Inflammatory macrophage treated with lipopolysaccharide for 1 hour (primary cell): ENCODE results near the gene CAB39.

ENCODE experiments used
- DNase-seq, 2 donors: peaks; one replicate each; pipeline ENCODE4 v3.0.0-alpha.2; 2020 to 2022

Gene CAB39

DNA sequence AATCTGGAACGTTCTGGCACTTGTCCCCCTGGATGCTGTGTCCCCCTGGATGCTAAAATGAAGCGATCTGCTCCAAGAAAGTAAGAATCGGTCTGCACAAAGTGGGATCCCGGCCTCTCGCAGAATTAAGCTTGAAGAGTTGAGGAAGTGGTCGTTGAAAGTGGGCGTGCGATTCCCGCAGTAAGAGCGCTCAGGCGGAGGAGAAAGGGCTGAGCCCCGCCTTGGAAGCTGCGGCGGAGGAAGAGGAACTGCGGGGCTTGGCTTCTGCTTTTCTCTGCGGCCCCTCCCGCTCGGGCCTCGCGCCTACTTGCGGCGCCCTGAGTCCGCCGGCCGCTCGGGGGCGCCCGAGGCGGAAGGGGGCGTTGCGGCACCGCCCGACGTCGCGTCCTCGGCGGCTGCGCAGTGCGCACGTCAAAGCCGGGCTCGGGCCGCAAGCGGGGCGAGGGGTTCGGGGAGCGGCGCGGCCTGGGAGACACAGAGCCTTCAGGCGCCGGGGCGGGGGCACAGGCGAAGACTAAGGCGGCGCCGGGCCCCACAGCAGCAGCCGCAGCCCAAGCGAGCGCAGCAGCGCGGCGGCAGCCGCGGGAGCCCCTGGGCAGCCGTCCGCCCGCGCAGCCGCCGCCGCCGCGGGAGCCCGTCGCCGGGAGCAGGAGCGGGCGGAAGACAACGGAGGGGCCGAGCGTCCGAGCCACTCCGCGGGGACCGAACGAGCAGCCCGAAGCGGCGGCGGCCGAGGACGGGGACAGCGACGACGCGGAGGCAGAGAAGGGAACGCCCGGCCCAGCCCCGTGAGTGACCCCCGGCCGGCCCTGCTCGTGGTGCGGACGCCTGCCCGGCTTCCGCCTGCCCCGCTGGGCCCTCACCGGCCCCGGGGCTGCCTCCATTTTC, at the start of gene CAB39:
Gene CAB39 (plus strand): TSS at position 400 of the 888 bp plus-strand sequence. CDS start 47,160 bp downstream, outside the sequence.
- peak; percentile 94 to 95 for DNase-seq

DNA sequence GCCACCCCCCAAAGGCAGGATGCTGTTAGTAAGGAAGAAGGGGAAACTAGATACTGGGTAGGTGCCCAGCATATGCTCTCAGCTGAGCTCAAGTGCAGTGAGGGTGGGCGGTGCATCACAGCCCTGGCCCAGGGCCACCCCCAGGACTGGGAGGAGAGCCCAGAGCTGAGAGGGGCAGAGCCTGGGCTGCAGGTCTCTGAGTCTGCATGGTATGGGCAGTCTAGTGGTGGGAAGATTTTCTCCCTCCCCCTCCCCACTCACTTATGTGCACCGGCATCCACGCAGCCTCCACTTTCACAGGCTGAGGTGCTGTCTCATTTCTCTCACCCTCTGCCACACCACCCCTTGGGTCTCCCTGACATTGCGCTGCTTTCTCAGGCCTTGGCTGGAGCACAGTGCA, 48.5 kb upstream of the CAB39 start:
- no peak for DNase-seq

DNA sequence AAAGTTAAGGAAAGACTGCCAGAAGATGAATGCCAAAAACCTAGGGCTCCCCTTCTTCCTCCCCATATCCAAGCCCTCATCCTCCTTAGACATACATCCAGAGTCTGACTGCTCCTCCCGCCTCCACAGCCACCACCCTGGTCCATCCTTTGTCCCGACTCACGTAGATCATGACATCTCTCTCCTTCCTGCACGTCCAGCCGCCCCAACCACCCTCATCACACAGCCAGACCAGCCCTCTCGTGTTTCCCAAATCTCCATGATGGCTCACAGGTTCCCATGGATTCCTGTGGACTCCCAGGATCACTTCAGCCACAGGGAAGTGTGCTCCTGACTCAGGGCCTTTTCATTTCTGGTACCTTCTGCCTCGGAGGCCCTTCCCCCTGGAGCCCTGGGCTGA, 47.8 kb upstream of the CAB39 start:
- DNase-seq: no peak

DNA sequence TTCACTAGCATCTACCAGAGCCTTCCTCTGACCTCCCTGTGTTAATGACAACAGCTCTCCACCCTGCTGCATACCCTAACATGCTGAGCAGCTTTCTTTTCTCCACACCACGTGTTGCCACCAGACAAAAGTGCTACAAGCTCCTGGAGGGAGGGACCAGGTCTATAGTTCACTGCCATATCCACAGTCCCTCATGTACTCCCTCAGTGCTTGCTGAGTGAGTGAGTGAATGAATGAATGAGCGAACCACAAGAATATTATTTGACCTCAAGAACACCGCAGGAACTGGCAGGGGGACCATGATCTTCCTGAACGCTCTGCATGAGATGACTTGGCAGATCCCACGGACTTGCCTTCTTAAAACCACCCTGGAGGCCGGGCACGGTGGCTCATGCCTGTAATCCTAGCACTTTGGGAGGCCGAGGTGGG, 47.4 kb upstream of the CAB39 start:
- DNase-seq: no peak

DNA sequence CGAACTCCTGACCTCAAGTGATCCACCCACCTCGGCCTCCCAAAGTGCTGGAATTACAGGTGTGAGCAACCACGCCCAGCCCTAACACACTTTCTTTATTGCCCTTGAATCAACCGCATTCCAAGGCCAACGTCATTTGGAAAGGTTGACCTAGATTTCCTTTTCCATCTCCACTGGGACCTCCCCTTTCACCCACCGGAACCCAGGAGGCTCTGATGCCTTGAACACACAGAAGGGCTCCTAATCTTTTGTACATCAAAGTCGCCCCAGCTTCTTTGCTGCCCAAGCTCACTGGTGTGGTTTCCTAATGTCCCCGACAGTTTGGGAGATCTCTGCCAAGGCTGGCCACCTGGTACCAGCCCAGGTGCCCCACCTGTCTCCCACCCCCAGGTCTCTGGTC, 46.2 kb upstream of the CAB39 start:
- DNase-seq: no peak

DNA sequence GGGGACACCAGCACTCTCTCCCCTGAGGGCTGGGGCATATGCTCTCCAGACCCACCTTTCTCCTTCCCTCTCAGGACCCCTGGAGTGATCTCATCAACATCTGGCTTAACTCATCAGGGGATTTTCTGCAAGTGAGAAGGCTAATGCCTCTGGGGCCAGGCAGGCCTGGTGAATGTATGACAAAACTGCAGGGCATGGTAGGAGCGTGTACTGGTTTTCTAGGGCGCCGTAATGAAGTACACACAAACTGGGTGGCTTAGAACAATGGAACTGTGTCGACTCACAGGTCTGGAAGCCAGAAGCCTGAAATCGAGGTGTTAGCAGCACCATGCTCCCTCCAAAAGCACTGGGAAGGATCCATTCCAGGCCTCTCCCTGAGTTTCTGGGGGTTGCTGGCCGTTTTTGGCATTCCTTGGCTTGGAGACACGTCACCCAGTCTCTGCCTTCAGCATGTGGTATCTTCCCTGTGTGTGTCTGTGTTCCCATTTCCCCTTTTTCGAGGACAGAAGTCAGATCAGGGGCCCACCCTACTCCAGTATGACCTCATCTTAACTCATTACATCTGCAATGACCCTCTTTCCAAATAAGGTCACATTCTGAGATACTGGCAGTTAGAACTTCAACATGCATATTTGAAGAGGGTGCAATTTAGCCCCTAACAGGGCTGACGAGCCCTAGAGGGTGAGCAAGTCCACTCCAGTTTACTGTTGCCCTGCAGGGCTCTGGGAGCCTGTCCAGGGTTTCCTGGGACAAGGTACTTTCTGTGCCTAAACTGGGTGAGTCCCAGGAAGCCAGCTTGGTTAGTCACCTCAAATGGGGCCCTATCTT, 45.5 kb upstream of the CAB39 start:
- peak; percentile 83 to 92 for DNase-seq

DNA sequence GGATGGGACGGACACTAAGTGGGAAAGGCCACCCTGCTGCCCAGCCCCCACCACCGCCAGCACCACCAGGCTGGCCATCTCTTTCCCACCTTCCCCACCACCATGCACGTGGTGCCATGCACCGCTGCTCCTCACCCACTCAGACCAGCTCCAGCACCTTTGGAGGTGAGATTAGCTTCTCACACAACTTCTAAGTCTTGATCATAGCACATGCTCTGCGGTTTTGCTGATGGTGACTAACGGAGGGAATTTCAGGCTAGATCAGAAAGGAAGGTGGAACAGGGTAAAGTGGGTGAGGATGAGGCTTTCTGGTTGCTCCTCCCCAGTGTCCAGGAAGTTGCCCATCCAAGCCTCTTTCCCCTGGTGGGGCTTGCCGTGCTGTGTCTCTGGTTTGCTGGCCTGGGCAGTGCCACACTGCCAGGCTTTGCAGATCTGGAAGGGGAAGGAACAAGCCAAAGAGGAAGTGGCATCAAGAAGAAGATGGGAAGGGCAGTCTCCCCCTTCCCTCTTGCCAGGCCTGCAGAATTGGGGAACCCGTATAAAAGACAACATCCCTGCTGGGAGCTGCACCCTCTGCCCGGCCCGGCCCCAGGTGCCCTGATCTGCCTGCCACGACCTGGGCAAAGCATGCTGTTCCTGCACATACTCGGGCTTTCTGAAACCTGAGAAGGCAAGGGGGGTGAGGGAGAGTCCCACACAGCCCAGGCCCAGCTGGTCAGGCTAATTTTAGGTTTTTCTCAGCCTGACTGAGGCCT, 44.3 kb upstream of the CAB39 start:
- peak; percentile 55 to 75 for DNase-seq

DNA sequence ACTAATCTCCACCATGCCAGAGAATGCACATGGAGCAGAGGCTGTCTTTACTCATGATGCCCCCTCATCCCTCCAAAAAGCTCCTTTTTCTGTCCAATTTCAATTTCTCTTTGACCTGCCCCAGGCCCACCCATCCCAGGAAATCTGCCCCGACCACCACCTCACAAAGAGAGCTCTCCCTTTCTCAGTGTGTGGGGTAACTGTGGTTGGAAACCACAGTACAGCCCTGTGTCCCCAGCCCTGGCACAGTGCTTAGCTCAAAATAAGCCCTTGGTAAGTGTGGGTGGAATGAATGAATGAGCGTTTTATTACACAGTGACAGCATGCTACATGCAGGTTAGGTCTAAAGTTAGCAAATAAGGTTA, 43.7 kb upstream of the CAB39 start:
- DNase-seq: no peak

DNA sequence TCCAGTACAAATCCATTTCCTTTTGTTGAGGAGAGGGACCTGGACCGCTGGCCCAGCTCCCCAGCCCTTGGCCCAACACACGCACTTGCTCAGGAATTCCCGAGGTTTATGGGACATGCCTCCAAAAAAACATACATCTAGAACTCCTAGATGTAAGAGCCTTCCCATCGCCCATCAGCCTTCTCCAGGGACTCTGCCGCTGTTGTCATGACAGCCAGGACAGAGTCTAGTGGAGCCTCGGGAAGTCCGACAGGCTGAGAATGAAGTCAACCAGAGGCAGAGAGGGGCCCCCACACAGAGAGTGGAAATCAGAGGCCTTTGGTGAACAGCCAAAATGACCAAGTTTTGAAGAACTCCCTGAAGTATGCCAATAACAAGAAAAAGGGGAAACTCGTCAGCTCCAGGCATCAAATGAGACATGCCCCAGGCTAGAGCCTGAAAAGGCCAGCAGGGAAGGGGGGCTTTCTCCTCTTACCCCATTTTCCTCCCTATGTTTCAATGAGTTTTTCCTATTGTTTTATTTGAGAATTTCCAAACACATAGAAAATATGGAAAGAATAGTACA, 43.2 kb upstream of the CAB39 start:
- peak in 1 of 2 donors; percentile 53 for DNase-seq

DNA sequence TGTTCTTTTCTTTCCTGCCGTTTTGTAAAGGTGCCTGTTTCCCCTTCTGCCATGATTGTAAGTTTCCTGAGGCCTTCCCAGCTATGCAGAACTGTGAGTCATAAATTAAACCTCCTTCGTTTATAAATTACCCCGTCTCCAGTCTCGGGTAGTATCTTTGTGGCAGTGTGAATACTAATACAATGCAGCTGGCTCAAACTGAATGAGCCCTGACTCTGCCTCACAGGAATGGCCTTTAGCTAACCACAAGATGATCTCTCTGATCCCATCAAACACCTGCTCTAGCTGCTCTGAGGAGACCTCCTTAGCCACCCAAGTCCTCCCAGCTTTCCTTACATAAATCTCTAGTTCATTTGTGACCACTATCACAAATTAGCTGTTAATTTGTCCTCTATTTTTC, 41.5 kb upstream of the CAB39 start:
- no peak for DNase-seq

DNA sequence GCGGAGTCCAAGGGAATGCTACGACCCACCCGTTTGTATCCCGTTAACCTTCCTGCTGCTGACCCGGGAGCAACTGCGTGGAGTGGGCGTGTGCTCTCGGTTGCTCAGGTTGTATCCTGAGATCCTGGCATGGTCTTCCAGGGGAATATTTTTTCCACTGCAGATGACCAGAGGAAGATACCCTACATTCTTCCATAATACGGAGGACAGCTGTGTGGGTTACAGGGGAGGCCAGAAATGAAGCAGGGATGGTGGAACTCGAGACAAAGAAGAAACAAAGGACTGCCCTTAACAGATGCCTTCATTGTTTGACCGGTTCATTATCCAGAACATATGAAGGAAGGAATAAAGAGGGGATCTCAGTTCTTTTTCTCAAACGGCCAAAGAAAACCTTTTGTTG, 39.8 kb upstream of the CAB39 start:
- DNase-seq: no peak

DNA sequence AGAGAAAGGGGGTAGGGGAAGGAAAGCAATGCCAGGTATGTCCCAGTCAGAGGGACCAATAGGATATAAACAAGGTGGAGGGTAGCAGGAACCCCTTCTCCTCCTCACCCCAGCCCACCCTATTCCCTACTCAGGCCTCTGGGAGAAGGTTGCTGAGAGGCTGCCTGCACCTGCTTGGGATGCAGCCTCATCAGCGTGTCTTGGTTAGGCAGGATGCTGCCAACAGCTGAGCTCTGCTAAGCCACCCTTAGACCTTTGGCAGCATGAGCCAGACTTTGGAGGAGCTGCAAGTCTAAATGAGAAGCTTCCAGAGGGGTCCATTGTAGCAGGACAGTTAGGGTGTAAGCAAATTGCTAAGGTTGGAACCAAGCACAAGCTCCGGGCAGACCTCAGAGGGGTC, 38.2 kb upstream of the CAB39 start:
- DNase-seq: no peak

DNA sequence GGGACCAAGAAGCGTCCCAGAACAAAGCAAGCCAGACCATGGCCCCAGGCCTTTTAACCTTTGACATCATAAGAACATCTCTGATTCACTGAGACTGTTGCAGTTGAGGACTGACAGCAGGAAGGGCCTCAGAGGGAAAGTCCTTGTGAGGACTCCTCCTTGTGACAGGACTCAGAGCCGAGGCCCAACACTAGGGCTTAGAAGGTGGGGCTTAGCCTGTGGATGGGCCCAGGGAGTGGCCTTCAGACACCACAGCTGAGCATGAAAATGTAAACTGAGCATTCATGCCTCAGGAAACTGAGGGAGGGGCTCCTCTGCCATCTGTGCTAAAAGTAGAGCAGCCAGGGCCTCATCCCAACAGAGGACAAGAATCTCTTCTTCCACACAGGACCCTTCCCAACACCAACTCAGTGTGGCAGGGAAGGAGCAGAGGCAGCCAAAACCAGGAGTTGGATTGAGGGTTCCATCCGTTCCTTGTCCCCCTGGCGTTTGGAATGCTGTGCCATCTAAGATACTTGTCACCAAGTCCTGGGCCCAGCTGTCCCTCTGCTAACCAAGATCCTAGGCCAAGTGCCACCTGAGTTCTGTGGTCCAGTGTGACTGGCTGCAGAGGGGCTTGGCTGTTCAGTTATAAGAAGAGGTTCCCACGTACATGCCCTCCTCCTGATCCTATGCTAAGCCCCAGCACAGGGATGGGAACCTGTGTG, 37.5 kb upstream of the CAB39 start:
- DNase-seq: no peak

DNA sequence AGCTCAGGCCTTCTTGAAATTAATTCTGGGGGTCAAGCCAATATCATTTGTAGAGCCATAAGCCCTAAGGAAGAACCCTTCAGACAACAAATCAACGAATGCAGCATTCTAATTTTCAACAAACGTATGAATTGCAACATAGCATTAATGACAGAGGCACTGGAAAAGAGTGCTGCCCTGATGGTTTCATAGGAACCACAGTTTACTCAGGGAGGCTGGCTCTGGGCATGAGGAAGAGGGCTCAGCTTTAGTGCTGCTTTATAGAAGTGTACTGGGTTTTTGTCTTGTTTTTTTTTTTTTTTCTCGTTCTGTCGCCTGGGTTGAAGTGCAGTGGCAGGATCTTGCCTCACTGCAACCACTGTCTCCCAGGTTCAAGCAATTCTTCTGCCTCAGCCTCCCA, 36.1 kb upstream of the CAB39 start:
- DNase-seq: no peak

DNA sequence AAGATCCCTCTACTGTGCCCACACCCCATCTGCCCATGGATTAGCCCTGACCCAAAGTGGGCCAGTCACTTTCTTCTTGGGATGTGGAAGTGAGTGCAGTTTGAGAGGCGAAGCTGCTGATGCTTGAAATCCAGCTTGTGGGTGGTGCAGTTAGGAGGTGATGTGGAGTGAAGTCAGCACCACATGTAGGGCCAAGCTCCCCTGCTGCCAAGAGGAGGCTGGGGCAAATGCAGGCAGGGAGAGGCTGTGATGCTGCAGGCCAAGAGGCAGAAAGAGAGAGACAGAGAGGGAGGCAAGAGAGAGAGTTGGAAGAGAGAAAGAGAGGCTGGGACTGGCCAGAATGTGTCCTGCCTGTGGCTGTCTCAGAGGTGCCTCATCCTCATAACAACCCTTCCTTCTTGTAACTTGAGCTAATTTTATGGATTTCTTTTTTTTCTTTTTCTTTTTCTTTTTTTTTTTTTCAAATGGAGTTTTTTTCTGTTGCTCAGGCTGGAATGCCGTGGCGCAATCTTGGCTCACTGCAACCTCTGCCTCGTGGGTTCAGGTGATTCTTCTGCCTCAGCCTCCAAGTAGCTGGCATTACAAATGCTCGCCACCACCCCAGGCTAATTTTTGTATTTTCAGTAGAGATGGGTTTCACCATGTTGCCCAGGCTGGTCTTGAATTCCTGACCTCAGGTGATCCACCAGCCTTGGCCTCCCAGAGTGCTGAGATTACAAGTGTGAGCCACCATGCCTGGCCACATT, 35.3 kb upstream of the CAB39 start:
- DNase-seq: peak in 1 of 2 donors; percentile 61

DNA sequence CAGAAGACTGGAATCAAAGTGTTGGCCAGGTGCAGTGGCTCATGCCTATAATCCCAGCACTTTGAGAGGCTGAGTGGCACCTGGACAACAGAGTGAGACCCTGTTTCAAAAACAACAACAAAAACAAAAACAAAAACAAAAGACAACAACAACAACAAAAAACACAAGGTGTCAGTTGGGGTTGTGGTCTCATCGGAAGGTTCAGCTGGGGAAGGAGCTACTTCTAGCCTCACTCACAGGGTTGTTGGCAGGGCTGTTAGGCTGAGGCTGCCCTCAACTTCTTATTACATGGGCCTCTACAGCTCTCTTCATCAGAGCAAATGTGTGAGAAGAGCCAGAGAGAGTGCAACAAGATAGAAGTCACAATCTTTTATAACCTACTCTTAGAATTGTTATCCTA, 34.6 kb upstream of the CAB39 start:
- DNase-seq: no peak

DNA sequence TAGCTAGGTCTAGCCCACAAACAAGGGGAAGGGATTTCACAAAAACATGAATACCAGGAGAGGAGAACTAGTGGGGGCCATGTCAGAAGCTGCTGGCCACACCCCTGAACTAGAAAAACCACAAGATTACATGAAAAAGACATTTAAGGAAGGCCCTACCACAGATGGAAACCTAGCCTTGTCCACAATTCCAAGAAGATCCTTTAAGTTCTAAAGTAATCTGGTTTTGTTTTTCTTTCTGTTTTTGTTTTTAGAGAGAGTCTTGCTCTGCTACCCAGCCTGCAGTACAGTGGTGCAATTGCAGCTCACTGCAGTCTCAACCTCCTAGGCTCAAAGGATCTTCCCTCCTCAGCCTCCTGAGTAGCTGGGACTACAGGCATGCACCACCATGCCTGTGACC, 34.2 kb upstream of the CAB39 start:
- peak in 1 of 2 donors; percentile 68 for DNase-seq

DNA sequence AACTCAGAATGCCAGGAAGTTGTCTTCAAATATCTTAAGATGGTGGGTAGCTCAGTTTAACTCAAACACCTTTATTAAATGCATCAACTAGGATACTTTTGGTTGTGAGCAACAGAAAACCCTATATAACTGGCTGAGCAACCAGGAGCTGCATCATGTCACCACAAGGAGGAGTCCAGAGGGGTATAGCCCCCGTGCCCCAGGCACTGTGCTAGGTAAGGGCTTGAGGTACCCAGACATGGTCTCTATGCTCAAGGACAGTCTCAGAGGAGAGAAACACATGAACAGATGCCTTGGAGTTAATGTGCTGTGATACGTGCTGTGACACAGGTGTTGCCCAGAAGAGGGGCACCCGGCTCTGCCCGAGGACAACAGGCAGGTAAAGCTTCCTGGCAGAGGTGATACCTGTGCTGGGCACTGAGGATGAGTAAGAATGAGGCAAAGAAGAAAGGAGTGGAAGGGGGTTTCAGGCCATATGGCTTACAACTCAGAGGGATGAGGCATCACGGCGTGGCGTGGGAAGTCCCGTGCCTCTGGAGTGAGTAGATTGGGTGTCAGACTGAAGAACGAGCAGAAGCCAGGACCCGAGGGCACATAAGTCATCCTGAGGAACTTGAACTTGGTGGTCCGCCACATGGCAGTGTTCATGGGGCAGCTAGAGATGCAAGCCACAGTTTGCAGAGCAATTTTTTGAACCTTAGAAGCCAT, 32.0 kb upstream of the CAB39 start:
- DNase-seq: no peak

DNA sequence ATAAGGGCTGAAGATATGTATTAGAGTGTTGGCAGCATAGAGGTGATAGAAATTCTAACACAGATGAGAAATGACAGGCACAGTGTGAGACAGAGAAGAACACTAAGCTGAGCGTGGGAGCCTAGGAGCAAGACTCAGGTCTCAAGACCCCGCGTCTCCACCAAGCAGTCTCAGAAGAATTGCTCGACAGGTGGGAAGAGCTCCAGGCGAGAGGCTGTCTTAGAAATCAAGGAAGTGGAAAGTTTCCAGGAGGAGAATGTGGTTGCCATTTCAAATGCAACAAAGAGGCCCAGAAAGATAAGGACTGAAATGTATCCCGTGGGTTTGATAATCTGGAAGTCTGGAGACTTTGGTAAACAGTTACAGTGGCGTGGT, 31.5 kb upstream of the CAB39 start:
- DNase-seq: no peak

DNA sequence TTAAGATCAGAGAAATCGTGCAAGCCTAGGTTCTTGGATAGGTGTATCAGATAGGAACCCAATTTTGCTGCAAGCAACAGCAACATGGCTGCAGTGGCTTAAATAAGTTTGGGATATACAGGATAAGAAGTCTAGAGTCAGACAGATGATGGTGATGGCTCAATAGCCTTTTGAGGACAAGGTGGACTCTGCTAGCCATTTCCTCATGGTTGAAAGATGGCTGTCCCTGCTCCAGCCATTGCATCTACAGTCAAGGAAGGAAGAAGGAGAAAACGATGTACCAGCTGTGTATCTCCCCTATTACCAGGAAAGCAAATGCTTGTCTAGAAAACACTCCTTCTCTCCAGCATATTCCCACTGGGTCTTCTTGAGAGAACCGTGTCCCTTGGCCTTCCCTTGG, 30.1 kb upstream of the CAB39 start:
- no peak for DNase-seq
